HG03139 (cell line): ENCODE data around the gene BANP.

Source experiments
- ATAC-seq: cut with Tn5 transposase; IDR thresholded peaks from one replicate; pipeline ENCODE4 v1.9.1; 2021; ENCODE audit not compliant: unreplicated experiment

BANP gene

GRCh38 chr16:88063211-88063773 is 112.1 kb downstream of the BANP start:
- ATAC-seq: no peak

- no peak for ATAC-seq
Observed at GRCh38 chr16:88064011-88064888, 113.0 kb downstream of the BANP start.

- ATAC-seq: no peak
Observed at GRCh38 chr16:88064889-88065746, 113.9 kb downstream of the BANP start.

- ATAC-seq: no peak
Observed at GRCh38 chr16:88065747-88066142, 114.5 kb downstream of the BANP start.

GRCh38 chr16:88066234-88066633 is 115.0 kb downstream of the BANP start:
- ATAC-seq: no peak

GRCh38 chr16:88066680-88067529 is 115.7 kb downstream of the BANP start:
- ATAC-seq: no peak

GRCh38 chr16:88067530-88068411 is 116.5 kb downstream of the BANP start:
- ATAC-seq: no peak

- no peak for ATAC-seq
Observed at GRCh38 chr16:88068476-88069396, 117.5 kb downstream of the BANP start.

- ATAC-seq: peak; percentile 87
Observed at GRCh38 chr16:88069397-88070168, 118.3 kb downstream of the BANP start.

- ATAC-seq: no peak
Observed at GRCh38 chr16:88070341-88070740, 119.1 kb downstream of the BANP start.

- ATAC-seq: no peak
Observed at GRCh38 chr16:88070989-88071625, 119.9 kb downstream of the BANP start.

- no peak for ATAC-seq
Observed at GRCh38 chr16:88071908-88072307, 120.7 kb downstream of the BANP start.

- ATAC-seq: no peak
Observed at GRCh38 chr16:88072571-88073001, 121.4 kb downstream of the BANP start.

GRCh38 chr16:88073201-88073721 is 122.0 kb downstream of the BANP start:
- ATAC-seq: no peak

- ATAC-seq: no peak
Observed at GRCh38 chr16:88074041-88074440, 122.8 kb downstream of the BANP start.

GRCh38 chr16:88076211-88076931 is 125.1 kb downstream of the BANP start:
- ATAC-seq: no peak
